SKM-1 treated with dmso at 0.1 percent for 144 hours (cell line): ENCODE measurements around the gene DPY19L1.
"Not testable (repeated sequence)": the region's sequence is repeated elsewhere in the genome, so short reads cannot be mapped to it uniquely, and the experiment has no call there.

ENCODE experiments used
- DNase-seq: peaks from one replicate; lab custom pipeline; 2025; ENCODE audit not compliant: unreplicated experiment; lab: John Stamatoyannopoulos, UW

DPY19L1 gene

GRCh38 chr7:35035511-35035961 lies 1.7 kb downstream of the DPY19L1 start:
- no peak for DNase-seq

DNA sequence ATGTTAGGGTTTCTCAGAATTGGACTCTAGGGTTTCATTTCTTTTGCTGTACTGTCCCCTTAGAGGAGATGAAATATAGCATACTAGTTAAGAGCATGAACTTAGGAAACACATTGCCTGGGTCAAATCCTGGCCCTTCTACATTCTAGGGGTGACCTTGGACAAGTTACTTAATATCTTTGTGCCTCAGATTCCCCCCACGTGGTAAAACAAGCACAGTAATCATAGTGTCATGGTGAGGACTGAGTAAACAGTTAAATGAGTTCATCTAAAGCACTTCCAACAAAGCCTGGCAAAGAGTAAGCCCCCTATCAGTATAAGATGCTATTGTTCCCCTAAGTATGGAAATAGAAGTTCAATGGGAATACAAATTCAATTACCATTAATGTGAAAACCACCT lies 5.1 kb downstream of the DPY19L1 start:
- no peak for DNase-seq

DNA sequence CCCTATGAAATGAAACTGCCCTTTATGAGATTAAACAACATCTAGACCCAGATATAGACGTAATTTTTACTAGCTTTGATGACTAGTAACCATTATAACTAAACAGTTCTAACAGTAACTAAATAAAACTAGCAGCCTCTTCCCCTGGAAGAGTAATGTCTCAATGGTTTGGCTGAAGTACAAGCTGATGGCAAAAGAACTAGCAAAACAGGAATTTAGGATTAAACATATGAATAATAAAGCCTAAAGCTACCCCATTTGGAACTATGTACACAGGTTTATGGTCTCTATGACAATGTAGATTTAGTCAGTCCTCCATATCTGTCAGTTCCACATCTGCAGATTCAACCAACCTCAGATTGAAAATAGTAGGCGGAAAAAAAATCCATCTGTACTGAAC lies 6.4 kb downstream of the DPY19L1 start:
- no peak for DNase-seq

GRCh38 chr7:35029311-35029710 lies 8.0 kb downstream of the DPY19L1 start:
- no peak for DNase-seq

DNA sequence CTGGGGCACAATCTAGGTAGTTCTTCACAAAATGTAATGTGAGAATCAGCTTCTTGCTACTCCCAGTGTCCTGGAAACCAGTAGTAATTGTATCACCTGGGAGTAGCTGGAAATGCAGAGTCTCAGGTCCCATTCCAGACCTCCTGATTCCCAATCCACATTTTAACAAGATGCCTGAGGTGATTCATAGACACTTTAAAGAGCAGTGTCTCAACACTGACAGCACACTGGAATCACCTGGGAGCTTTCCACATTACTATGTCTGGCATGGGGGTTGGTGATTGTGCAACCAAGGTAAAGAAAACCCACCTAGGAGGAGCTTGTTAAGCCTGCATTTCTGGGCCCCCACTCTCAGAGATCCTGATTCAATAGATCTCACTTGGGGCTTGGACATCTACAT lies 11.1 kb downstream of the DPY19L1 start:
- no peak for DNase-seq

DNA sequence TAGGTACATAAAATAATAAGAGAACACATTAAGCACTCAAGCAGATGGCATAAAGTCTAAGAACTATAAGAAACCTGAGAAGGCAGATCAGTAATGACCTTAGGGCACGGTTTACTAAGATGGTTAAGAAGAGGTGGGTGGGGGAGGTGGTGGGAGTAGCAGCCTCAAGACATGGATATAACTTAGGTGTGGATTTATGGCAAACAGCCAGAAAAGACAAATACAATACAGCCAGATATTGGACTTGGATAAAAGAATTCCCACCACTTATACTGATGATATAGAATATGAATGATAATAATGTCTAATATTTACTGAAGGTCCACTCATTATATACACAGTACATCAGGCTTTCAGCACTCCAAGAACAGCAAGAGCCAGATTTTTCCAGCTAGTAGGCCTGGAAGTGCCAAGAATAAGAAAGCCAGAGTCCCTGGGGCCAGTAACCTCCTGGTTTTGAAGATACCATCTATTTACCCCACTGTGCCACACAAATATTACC lies 11.9 kb downstream of the DPY19L1 start:
- DNase-seq = no peak

- DNase-seq = no peak
Observed at GRCh38 chr7:35024298-35024697, 13.0 kb downstream of the DPY19L1 start.

DNA sequence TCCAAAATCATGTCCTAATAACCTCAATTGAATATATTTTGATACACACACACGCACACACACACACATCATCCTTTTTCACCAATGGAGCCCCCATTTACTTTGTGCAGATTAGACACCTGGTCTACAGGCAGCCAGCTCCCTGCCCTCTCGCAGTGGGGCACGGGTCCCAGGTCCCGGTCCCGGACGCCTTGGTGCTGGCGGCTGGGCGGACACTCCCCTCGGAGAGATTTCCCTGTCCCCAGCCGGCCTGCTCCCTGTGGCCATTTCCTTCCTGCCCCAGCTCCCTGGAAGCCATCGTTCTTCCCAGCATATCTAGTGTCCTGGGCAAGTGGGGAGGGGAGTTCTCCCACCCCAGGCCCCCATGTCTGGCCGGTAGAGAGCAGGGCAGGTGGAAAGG lies 14.6 kb downstream of the DPY19L1 start:
- DNase-seq = no peak

DNA sequence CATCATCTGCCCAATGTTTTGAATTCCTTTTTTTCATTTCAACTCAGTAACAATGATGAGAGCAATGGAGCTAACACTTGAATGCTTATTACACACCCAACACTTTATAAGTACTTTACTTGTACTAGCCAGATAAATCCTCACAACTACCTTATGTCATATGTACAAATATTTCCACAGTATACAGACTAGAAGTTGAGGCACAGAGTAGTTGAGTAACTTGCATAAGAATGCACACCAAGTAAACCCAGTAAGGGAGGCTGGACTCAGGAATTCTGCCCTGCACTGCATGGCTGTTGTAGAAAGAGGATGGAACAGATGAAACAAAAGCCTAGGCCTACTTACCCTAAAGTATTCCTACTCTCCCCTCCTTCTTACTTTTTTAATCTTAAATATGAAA lies 15.8 kb downstream of the DPY19L1 start:
- no peak for DNase-seq

GRCh38 chr7:35019801-35020200 lies 17.5 kb downstream of the DPY19L1 start:
- DNase-seq = no peak

- no peak for DNase-seq
Observed at GRCh38 chr7:35019179-35019729, 18.0 kb downstream of the DPY19L1 start.

DNA sequence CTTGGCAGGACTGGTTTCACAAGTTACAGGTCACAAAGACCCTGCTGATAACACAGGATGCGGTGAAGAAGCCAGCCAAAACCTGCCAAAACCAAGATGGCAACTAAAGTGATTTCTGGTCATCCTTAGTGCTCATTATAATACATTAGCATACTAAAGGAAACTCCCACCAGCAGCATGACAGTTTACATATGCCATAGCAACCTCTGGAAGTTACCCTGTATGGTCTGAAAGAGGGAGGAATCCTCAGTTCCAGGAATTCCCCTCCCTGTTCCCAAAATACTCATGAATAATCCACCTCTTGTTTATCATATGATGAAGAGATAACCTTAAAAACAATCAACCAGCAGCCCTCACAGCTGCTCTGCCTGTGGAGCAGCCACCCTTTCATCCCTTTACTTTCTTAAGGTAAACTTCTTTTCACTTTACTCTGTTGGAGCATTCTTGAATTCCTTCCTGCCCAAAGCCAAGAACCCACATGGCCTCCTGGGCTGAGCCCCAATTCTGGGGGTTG lies 21.9 kb downstream of the DPY19L1 start:
- DNase-seq = no peak

DNA sequence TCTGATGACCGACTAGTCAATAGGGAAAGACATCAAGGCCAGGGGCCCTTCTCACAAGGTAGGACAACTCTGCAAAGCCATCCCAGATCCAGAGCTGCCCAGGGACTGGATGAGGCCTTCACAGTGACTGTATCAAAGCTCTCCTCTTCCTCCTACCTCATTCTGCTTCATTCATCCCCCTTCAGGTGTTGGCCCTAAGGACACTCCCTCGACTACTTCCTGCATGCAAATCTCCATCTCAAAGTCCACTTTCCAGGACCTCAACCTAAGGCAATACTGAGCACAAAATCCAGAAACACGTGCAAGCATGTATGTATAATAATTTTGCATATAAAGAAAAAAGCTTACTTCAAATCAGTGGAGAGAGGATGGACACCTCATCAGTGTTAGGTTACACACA lies 25.1 kb downstream of the DPY19L1 start:
- DNase-seq = no peak

DNA sequence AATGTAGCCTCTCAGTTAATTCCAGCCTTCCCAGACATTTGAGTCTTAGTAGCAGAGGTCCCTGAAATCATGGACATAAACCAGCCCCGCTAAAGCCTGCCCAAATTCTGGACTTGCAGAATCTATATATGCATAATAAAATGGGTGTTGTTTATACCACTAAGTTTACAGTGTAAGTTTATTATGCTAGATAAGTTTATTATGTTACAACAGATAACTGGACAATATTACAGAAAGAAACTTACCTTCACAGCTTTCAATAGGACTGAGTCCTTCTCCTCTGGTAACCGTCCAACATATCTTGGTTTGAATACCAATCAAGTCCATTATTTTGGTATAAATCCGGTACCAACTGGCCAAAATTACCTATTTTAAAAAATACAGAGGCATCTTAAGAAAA lies 26.2 kb downstream of the DPY19L1 start:
- DNase-seq = no peak

- DNase-seq = no peak
Observed at GRCh38 chr7:35007768-35008167, 29.5 kb downstream of the DPY19L1 start.

DNA sequence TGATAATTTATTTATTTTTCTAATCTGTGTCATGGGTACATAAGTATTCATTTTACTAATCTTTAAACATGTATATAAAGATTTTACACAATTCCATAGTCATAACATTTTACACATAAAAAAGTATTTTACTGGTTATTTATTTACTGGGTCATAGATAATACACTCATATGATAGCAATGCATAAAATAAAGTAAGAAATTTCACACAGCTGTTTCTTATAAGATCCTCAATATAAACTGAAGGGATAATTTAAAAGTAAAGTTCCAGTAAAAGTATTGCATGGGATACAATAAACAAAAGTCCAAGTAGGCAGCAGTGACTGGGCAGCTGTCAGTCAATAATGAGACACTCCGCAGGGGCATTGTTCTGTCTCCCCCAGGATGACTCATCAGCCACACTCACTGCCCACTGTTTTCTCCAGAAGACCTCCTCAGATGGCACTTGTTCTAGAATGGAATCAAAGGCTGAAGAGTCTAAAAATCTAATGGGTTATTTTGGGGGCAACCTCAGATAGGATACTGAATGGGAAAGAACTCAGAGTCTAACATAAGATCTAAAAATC lies 32.7 kb downstream of the DPY19L1 start:
- no peak for DNase-seq

- no peak for DNase-seq
Observed at GRCh38 chr7:35003679-35004303, 33.5 kb downstream of the DPY19L1 start.

GRCh38 chr7:35003177-35003650 lies 34.1 kb downstream of the DPY19L1 start:
- not testable (repeated sequence) for DNase-seq

- DNase-seq = not testable (repeated sequence)
Observed at GRCh38 chr7:34998335-34998734, 39.0 kb downstream of the DPY19L1 start.

DNA sequence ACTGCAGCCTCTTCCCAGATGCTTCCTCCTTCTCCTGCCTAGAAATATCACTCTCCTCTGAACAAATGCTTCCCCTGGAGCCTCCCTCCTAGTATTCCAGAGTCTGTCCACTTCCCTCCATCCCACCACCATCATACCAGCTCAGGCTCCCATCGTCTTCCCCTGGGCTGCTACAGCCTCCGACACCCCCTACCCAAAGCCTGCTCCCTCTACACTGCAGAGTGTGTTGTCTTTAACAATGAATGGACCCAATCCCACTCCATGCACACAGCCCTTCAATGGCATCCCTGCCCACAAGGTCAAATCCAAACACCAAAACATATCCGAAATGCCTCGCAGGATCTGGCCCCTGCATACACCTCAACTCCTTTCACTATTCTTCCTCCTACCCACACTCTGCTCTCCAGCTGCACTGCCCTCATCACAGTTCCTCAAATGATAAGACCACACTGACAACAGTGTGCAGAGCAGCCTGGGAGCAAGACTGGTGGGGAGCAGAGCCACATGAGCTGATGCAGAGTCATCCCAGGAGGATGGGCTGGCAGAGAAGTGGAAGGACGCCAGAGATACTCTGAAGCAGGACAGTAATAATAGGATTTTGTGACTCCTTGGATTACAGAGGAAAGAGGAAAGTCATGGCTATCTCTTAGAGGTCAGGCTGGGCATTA lies 40.7 kb downstream of the DPY19L1 start:
- peak; percentile 9 for DNase-seq

GRCh38 chr7:34995757-34996156 lies 41.5 kb downstream of the DPY19L1 start:
- DNase-seq = no peak
